NCI-H2029 (cell line): ENCODE measurements around the gene MLF2.
"Not testable (repeated sequence)": the region's sequence is repeated elsewhere in the genome, so short reads cannot be mapped to it uniquely, and the experiment has no call there.

ENCODE experiments used
- DNase-seq: peaks from one replicate; lab custom pipeline; 2025; lab: John Stamatoyannopoulos, UW

Gene MLF2

DNA sequence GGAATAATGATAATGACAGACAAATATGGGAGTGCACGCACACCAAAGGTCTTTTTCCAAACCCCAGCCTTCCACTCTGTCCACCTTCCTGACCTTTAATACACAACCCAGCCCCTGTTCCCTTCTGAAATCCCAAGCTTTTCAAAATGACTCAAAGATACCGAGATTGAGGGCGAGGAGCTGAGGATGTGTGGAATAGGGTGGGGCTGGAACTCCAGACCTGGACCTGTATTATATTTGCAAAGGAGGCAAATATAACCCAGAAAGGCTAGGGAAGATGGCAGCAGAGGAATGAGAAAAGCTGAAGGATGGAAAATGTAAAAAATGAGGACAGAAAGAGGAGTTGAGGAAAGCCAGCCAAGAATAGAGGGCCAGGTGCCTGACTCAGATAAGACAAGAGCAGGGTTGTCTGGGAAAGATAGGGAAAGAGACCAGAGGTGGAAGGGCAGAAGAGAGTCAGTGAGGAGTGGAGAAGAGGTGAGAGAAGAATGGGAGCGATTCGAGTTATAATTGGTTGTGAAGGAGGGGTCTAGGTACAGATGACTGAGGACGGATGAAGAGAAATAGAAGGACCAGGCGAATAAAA, 12.2 kb upstream of the MLF2 start:
- peak; percentile 8 for DNase-seq

DNA sequence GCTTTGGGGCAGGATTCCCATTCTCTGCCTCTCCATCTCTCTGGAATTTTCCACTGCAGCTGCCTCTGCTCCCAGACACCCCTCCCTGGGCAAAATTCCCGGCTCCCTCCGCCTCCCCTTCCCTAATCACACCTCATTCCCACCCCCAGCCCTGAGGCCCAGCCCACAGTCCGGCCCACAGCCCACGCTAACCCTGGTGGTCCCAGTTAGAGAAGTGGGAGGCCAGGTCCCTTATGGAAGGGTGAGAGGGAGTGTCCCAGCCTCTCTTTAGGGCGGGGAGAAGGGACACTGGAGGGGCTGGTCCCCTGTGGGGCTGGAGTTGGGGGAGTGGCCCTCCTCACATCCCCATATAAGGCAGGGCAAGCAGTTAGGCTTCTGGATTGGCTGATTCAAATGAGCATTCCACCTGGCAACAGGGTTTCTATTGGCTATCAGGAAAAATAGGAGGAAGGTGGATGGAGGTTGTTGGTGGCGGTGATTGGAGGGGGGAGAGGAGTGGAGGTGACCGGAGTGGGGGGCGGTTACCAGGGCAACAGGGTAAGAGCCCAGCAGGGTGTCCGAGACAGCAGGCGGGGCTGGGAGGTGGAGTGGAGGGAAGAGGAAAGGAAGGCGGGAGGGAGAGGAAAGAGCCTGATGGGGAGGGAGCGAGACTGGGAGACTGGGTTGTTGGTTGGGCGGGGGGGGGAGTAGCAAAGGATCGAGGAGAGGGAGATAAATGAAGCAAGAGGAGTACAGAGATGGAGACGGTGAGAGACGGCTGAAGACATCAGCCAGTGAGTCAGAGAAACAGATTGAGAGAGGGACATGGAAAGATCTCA, 11.3 kb upstream of the MLF2 start:
- DNase-seq: peak; percentile 98

DNA sequence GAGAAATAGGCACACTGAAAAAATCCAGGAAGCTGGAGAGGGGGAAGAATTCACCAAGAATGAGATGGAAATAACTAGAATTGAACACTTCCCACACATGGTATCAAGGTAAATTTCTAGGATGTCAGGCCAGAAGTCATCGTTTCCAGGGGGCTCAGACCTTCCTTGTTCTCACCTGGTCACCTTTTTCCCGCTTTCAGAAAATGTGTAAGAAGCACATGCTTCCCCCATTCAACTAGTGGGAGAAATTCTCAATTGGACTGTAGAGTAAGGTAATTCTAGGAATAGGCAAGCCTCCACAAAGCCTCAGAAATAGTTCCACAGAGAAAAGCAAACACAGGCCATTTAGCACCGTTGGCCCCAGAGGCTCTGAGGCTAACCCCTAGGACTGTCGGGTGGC, 10.4 kb upstream of the MLF2 start:
- no peak for DNase-seq

DNA sequence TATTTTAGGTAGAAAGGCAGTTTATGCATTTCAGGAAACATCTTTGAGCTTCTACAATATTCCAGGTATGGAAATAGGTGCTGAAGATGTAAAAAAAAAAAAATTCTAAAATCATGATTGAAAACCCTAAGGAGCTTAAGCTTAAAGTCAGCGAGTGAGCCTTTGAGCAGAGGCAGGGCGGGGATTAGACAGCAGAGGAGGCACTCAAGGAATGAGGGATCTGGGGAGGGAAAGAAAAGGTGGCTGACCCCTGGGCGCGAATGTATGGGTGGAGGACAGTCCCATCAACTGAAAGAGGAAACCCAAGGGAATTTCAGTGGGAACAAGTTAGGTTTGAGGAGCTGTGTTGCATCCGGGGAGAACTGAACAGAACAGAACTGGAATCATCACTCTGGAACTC, 6.8 kb upstream of the MLF2 start:
- DNase-seq: no peak

DNA sequence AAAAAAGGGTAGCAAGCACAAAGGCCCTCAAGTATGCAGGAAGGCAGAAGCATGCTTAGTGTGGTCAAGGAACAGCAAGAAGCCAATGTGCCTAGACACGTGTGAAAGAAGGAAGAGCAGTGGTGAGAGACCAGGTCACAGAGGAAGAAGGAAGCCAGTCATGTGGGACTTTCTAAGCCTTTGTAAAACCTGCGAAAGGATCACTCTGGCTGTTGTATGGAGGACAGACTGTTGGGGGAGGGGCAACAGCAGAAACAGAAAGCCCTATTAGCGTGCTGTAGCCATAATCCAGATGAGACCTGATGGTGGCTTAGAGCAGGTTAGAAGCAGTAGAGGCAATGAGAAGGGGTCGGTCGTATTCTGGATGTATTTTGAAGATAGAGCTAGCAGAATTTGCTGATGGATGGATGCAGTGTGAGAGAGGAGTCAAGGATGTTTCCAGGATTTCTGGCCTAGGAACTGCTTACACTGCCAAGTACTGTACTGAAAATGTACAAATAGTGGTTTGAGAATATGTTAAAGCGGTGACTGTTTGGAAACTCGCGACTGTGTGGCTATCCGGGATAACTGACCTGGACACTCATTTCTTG, 5.7 kb upstream of the MLF2 start:
- no peak for DNase-seq

DNA sequence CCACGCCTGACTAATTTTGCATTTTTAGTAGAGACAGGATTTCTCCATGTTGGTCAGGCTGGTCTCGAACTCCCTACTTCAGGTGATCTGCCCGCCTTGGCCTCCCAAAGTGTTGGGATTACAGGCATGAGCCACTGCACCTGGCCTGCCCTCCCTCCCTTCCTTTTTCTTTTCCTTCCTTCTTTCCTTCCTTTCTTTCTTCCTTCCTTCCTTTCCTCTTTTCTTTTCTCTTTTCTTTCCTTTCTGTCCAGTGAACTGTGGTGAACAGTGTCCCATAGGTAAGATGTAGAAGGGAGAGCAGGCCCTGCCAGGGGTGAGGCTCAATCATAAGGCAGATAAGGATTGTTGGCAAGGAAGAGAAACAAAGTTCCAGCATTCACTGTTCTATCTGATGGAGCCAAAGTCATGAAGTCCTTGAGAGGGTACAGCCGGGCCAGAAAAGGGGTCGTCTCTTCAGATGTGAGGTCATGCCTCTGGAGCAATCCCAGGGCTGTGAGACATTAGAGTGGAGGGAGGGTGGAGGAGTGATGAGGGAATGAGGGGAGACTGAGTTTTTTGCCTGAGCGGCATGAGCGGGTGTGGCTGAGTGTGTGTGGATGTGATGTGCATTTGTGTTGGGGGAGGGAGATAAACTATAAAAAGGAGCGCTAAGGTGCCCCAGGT, 4.2 kb upstream of the MLF2 start:
- DNase-seq: no peak

DNA sequence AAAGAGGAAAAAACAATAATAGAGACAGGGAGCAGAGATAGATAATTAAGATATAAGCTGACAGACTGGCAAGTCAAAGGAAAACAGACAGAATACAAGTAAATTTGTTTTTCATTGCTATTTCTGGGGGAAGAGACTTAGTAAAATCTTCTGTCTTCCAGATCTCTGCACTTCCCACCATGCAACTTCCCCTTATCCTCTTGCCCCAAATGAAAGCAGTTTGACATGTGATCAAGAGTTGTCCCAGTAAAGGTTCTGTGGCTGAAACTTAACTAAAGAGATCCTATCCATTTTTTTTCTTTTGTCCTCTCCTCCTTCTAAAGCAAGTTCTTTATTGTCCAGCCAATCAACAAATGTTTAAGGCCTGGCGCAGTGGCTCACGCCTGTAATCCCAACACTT, 1.5 kb upstream of the MLF2 start:
- DNase-seq: no peak

DNA sequence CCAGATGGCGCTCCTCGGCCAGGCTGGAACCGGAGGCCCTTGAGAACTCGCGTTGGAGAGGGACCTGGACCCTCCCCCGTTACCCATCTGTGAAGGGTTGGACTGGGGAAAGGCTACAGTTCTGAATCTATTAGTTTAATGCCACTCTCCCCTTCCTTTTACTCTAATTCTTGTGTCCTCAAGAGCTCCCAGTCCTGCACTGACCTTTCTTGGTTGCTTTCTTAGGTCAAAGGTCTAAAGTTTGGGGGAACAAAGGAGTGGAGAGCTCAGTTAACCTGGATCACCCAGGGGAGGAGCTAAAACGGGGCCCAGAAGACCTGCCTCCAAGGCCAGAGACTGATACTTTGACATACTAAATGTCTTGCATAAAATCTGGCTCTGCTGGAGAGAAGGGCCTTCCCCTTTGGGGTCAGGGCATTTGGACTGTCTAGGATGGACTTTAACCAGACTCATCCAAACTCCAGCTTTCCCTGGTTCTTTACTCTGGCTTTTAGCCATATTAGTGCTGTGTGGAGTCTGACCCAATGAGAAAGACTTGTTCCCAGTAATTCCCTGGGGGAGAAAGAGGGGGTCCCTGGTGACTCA, 923 bp upstream of the MLF2 start:
- DNase-seq: no peak

DNA sequence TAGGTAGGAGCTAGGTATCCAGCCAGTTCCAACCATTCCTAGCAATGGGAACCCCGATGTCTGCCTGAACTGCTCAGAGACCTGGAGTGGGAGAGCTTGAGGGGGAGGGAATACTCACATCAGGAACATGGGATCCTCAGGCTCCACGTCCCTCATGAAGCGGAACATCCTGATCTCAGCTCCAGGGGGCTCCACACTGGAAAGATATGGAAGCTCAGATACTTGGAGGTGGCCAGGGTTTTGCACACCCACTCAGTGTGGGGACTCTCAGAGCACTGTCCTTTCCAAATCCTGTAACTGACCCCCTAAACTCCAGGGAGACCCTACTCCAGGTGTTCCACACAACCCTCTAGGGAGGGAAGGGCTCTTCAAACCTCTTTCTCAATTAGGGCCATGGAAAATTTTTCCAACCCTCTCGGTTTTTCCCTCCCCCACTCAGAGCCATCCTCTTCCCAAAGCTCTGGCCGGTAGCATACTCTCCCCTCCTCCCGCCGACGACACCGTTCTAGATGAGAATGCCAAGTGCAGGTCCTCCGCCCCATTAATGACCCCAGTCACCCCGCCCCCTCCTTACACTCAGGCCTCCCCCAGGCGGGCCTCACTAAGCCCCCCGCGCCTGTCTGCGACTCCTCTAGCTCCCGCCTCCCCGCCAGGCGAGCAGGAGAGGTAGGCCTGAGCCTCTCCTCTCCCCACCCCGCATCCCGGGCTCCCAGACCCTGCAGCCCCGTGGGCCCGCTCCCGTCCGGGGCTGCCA, 597 bp downstream of the MLF2 start:
- DNase-seq: no peak

DNA sequence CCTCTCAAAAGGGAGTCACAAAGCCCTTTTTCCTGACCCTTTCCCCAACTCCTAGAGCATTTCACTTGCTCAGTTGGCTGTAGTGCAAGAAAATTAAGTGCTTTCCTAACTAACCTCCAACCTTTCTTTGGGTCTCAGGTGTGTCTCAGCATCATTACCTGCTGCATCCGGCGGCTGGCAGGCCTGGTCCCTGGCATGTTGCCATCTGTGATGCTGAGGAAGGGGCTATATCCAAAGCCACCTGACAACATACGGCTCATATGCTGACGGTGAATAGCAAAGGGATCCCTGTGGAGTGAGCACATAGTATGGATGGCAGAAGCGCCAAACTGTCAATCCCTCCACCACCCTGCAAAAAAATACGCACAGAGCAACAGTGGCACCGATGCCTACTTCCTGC, 1.2 kb downstream of the MLF2 start:
- DNase-seq: no peak

DNA sequence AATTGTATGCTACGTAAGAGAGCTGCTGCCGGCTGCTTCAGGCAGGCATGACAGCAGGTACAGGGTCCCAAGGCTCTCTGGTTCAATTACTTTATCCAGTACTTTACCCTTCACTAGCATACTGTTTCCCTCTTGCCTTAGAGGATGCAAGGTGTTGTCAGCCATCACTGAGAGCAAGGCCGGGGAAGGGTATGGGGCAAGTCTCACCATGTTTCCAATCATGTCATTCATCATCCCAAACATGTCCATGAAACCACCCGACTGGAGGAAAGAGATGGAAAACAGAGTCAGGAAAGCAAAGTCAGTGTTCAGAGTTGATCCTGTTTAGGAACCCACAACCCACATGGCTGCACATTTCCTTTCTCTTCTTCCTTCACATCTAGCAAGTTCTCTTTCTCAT, 2.4 kb downstream of the MLF2 start:
- no peak for DNase-seq

DNA sequence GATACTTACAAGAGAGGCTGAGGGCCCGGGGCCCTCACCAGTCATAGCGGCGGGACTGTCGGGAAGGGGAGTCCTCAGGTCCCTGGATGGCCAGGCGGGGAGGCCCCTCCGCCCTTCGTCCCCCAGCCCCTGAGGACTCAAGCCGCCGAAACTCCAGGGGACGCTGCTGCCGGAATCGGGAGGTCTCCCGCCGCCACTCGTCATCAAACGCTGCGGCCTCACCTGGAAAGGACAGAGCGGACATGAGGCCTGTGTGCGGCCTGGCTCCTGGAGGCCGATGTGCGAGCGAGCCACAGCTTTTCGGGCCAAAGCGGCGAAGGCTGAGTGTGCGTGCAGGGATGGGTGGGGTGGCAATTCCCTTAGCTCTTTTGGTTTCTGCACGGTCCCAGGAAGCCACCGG, 4.2 kb downstream of the MLF2 start:
- no peak for DNase-seq

DNA sequence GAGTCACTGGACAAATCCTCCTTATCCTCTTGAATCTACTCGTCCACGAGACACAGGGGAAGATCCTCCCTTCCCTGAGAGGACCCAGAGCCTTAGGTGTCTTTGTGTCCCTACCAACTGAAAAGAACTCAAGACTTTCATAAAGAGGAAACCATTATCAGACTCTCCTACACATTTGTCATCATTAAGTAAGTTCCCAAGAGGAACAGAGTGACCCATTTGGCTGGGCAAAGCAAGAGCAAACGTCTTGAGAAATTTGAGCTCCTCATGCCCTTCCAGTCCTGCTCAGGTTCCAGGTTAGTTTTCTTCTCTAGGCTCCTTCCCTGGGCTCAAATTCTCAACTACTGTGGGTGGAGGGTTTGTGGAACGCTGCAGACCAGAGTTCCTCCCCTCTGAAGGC, 5.7 kb downstream of the MLF2 start:
- no peak for DNase-seq

DNA sequence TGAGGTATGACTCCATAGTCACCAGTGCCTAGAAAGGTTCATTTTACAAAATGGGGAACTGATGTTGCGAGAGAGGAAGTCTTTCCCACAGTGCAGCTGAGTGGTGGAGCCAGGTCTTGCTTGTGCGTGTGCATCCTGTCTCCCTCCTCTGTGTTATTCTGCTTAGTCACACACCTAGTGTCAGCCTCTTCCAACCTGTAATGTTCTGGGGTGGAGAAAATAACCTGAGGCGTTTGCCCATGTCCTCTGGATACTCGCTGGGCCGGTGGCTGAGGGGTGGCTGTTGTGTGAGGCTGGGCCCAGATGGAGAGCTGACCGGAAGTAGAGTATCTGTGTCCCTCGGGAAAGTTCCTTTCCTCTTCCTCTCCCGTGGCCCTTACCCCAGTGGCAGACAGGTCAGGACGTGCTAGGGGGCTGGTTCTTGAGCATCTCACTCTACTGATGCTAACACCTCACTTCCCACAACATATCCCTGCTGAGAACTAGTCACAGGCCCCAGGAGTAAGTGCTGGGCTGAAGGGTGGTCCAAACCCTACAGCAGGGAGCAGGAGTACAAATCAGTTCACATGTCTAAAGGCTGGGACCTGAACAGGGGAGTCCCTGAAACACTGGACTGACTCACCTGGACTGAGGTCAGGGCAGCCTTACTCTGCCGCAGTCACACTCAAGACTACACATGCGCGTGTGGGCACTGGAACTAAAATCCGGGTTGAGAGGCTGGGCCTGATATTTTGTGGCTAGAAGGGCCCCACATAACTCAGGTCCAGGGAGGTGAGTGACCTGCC, 7.0 kb downstream of the MLF2 start:
- DNase-seq: no peak

DNA sequence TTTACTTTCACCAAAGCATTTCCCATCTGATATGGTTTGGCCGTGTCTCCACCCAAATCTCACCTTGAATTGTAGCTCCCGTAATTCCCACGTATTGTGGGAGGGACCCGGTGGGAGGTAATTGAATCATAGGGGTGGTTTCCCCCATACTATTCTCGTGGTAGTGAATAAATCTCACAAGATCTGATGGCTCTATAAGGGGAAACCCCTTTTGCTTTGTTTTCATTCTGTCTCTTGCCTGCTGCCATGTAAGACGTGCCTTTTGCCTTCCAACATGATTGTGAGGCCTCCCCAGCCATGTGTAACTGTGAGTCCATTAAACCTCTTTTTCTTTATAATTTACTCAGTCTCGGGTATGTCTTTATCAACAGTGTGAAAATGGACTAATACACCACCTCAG, 9.6 kb downstream of the MLF2 start:
- not testable (repeated sequence) for DNase-seq

DNA sequence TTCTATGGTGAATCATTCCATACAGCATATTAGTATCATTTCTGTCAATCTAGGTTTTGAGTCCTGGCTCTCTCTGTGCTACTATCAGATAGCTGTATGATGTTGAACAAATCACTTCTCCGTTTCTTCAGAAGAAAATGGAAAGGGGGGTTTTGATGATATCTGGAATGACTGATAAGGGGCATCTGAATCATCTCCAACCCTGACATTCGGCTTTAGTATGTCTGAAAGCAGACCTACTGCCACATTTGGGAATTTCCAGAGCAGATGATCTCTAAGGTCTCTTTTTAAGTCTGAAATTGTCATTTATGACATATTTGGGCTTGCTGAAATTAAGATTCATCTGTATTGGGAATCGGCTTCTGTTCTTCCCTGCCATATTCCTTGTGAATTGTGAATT, 10.1 kb downstream of the MLF2 start:
- no peak for DNase-seq

DNA sequence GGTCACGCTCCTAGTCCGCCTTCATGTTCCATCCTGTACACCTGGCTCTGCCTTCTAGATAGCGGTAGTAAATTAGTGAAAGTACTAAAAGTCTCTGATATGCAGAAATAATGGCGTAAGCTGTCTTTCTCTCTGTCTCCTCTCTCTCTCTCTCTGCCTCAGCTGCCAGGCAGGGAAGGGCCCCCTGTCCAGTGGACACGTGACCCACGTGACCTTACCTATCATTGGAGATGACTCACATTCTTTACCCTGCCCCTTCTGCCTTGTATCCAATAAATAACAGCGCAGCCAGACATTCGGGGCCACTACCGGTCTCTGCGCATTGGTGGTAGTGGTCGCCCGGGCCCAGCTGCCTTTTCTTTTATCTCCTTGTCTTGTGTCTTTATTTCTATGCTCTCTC, 10.9 kb downstream of the MLF2 start:
- not testable (repeated sequence) for DNase-seq

DNA sequence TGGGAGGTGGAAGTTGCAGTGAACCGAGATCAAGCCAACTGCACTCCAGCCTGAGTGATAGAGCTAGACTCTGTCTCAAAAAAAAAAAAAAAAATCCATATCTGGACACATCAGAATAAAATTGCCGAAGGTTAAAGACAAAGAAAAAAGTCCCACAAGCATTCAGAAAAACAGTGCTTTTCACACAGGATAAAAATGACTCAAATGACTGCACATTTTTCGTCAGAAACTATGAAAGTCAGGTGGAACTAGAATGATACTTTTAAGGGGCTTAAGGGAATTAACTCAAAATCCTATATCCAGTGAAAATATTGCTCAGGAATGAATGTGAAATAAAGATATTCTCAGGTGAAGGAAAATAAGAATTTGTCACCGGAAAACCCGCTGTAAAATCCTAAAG, 16.2 kb downstream of the MLF2 start:
- no peak for DNase-seq

DNA sequence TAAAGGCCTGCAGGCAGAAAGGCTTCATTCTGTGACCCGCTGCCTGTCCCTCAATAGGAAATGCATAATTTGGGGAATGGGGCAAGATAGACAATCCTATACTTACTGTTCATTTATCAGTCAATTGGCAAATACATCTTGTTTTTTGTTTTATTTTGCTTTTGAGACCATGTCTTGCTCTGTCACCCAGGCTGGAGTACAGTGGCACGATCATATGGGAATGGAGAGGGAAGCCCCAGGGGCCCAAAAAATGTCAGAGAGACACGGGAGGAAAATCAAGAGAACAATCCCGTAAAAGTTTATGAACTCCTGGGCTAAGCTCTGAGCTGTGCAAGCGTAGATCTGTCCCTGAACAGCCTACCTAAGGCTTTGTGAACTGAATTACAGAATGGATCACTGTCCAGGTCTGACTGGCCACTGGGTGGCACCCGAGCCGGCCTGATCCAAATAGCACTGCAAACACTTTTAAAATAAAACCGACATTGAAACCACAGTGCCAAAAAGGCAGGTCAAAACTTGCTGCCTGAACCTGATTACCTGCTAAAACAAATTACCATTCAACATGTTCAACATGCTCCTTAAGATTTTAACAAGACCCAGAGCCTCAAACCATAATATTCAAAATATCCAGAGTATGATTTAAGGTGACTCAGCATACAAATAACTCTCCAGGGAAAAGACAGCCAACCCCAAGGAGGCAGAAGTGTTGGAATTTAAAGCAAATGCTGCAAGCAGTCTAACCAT, 17.3 kb downstream of the MLF2 start:
- DNase-seq: no peak
